Inflammatory macrophage treated with lipopolysaccharide for 1 hour (primary cell): ENCODE data around the gene A1BG.
"Not testable (repeated sequence)": the region's sequence is repeated elsewhere in the genome, so short reads cannot be mapped to it uniquely, and the experiment has no call there.

ENCODE experiments used
- DNase-seq, 2 donors: peaks; one replicate each; pipeline ENCODE4 v3.0.0-alpha.2; 2020 to 2022

Gene A1BG

DNA sequence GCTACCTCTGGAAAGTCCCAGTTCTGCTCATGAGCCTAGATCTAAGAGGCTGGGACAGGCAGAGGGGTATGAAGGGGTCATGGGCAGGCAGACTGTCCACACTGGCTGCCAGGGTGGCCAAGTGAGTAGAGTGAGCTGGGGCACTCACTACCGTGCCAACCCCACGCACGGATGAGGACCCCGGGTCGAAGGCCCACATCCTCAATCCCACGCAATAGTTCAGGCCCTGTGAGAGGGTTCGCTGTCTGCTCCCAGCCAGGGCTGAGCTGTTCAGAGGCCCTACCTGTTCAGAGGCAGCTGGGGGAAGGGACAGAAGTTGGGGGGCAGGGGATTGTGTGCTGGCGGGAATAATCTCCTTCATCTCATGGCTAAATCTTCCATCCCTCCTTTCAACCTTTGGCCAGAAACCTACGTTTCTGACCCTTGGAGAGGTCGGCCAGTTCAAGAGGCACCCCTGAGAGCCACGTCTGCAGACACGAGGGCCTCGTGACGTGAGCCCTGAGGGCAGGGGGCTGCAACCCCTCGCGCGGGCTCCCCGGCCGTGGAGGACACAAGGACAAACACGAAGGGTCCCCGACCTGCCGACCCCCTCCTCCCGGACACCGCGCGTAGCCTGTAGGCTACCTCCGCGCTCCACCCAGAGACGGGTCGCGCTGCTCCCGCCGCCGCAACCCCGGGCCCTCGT, 32.7 kb upstream of the A1BG start:
- DNase-seq = no peak

DNA sequence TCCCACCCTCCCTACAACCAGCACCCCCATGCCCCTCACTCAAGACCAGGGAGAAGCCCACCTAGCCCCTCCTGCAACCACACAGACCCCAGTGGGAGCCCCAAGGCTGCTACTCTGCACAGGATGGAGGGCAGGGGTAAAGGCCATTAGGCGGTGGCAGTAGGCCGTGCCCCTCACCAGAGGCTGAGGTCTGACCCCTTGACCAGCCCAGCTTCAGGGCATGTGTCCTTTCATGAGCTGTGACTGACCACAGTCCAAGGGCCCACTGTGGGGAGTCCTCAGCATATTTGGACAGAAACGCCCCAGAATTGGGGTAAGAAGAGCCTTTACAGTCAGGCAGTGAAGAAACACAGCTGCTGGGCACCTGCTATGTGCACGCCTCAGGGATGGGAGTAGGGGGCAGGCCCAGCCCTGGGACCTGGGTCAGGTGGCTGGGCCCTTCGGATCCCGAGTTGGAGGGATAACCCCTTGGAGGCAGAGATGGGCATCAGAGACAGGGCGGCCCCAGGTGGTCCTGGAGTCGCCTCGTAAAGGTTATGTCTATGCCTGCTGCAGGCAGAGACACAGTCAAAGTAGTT, 32.1 kb upstream of the A1BG start:
- DNase-seq = no peak

DNA sequence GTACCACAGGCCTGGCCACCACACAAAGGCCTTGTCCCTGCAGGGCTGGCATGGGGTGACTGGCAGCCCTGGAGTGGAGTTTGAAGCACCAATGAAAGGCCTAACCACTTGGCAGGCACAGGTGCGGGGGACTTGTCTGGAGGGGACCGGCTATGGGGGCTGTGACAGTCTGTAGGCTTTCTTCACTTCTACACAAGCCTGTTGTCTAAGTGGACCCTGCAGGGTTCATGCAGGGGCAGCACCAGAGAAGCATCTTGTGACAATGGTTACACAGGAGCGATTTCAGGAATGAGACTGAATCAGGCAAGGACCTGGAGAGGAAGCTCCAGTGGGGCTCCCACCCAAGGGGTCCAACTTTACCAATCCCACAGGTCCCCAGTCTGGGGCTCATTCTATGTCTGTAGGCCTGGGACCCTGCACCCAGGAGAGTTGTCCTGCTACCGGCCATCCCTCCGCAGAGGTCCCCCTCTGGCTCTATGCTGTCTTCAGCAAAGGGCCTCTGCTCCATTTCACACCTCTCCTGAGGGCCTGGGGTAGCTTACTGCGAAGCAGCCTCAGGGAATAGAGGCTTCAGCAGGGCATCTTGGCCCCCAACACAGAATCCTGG, 29.8 kb upstream of the A1BG start:
- DNase-seq = no peak

DNA sequence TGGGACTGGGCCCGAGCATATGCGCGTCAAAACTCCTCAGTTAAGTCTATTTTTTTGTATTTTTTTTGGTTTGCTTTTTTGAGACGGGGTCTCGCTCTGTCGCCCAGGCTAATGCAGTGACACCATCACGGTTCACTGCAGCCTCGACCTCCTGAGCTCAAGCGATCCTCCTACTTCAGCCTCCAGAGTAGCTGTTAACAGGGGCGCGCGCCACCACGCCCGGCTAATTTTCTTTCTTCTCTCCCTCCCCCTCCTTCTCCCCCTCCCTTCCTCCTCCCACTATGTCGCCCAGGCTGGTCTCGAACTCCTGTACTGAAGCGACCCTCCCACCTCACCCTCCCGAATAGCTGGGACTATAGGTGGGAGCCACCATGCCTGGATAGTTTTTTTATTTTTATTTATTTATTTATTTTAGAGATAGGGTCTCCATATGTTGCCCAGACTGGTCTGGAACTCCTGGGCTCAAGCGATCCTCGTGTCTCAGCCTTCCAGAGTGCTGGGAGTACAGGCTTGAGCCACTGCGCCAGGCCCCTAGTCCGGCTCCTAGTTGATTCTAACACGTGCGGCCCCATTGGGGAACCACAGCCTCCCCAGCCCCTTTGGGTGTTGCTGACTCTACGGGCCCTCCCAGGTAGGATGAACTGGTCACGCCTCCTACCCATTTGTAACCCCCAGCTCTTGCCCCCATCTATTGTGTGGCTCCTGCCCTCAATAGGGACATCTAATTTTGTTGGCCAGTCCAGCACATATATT, 28.3 kb upstream of the A1BG start:
- no peak for DNase-seq

DNA sequence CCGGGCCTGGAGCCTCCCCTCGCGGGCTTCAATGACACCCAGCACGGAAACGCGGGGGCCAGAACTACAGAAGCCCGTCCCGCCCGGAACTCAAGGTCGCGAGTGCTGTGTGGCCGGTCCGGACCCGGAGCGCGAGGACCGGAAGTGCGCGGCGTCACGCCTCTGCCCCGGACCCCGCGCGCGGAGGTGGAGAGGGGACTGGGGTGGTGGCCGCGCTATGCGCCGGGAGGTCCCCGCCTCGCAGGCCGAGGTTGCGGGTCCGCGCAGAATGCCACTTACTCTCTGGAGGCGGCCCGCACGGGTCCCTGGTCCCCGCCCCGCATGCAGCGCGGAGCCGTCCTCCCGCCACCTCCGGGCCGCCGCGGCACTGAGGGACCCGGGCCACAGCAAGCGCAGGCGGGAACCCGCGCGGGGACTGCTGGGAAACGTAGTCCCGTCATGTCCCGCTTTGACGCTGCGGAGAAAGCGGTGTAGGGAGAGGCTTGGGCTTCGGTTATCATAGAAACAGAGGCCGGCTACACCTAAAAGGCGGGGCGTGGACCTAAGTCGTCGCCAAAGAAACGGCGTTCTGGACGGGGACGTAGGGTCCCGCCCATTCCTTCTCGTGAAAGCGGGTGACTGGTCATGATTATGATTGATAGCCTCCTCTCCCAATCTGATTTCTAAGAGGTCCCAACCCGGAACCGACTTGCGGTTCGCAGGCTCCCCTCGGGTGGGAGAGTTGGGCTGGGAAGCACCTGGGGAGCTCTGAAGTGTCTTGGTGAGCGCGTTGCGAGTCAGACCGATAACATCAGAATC, 27.6 kb upstream of the A1BG start, which contains the start of gene ZNF837:
Gene ZNF837, minus strand, starts transcription at position 369 of the 798 bp plus-strand sequence. CDS start 11,698 bp downstream, outside the sequence.
- peak; percentile 100 for DNase-seq

DNA sequence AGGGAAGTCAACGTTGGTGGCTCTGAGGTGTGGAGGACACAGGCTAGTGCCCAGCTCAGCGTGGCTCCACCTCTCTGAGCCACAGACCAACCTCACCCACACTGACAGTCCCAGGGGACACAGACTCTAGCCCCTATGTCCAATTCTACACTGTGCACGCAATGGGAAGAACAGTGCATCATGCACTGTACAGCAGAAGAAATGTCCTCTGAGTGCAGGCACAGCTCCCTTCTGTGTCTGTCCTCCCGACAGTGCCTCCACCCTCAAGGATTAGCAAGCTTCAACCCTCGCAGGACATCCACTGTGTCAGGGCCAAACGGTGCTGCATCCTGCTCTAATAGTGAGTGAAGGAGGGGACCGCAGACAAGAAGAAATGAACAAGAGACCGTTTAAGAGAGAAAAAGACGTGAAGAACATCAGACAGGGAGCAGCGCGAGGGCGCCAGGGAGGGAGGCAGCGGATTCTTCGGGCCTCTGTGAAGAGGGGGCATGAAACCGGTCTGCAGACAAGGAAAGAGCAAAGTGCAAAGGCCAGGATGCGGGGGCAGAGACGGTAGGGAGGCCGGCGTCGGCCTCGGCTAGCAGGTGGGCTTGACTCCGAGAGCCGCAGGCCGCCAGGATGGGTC, 26.9 kb upstream of the A1BG start:
- DNase-seq = no peak

DNA sequence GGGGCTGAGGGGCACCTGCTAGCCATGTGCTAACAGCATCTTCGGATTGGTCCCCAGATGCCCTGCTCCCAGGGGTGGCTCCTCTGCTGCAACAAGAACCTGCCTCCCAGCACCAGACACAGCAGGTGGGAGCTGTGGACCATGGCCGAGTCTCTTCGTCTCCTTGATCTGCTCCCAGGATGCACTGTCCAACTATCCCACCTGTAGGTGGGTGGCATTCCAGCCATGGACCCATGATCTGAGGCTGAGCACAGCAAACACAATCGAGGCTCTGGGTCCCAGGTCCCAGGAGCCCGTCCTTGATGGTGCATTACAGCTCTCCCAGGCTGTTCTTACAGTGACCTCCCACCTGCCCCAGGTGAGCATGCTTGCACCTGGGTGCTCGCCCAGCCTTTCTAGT, 26.0 kb upstream of the A1BG start:
- DNase-seq = no peak

DNA sequence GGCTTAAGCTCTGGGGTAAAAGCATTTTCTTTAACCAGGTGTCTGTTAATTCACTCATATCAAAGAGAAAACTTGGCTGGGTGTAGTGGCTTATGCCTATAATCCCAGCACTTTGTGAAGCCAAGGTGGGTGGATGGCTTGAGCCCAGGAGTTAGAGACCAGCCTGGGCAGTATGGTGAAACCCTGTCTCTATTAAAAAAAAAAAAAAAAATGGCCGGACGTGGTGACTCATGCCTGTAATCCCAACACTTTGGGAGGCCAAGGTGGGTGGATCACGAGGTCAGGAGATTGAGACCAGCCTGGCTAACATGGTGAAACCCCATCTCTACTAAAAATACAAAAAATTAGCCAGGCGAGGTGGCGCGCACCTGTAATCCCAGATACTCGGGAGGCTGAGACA, 23.4 kb upstream of the A1BG start:
- not testable (repeated sequence) for DNase-seq

DNA sequence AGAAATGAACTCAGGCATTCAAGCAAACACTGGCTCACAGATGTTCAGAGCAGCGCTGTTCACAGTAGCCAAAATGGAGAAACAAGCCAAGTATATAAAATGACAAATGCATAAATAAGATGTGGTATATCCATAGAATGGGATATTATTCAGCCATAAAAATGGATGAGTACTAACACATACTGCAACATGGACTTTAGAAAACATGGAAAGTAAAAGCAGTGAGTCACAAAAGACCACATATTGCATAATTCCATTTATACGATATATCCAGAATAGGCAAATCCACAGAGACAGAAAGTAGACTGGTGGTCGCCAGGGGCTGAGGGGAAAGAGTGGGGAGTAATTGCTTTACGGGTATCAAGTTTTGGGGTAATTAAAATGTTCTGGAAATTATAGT, 20.9 kb upstream of the A1BG start:
- DNase-seq = peak; percentile 11 to 47

DNA sequence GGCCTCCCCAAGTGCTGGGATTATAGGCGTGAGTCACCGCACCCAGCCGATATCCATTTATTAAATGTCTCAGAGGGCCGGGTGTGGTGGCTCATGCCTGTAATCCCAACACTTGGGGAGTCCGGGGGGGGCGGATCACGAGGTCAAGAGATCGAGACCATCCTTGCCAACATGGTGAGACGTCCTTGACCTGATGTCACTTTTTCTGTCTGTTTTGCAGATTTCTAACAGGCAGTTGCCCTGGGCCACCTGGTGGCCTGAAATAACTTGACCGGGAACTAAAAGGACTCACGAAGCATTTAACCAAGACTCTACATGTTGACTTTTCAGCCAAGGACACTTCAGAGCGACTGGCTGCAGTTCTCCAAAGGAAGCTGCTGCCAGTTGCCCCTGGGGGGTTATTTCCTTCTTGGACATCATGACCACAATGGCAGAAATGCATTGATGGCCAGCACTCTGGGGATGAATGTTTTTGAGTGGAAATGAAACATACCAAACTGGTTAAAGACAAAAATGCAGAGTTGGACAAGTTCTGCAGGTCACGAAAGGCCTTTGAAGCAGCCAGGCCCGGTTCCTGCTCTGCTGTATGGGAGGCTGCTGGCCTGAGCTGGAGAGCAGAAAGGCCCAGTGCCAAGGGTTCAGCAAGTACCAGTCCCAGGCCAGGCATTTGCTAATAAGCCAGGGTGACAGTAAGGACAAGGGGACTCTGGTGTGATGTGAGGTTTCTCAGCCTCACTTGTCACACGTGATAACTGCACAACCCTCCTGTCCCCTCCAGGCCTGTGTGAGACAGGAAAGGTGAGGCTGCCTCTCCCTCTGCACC, 19.2 kb upstream of the A1BG start:
- DNase-seq = no peak

DNA sequence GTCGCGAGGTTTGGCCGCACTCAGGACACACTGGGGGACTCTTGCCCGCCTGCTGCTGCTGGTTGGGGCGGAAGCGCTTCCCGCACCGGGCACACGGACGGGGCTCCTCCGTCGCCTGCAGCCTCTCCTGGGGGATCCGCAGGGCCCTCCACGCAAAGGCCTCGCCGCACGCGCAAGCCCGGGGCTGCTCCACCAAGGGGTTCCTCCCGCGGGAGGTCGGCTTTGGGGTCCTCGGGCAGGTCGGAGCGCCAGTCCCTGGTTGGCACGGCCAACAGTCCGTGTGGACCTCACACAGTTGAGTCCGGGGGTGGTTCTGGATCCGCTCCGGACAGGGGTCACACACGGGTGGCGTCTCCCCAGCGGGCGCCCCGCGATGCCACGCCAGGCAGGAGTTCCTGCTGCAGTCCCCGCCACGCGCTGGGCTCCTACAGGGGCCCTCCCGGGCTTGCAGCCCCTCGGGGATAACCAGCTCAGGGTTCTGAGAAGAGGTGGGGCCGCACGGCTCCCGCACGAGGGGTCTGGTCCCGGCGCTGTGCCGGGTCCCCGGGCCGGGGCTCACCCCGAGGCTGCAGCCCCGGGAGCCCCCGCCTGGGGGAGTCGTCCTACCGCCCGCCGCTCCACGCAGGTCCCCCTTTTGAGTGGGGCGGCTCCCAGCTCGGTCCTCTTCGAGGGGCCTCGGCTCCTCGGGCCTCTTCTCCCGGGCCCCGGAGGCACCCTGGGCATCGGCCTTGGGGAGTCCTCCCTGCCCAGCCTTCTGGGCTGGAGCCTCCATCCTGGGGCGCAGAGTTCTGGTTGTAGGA, 15.5 kb upstream of the A1BG start:
- DNase-seq = no peak

DNA sequence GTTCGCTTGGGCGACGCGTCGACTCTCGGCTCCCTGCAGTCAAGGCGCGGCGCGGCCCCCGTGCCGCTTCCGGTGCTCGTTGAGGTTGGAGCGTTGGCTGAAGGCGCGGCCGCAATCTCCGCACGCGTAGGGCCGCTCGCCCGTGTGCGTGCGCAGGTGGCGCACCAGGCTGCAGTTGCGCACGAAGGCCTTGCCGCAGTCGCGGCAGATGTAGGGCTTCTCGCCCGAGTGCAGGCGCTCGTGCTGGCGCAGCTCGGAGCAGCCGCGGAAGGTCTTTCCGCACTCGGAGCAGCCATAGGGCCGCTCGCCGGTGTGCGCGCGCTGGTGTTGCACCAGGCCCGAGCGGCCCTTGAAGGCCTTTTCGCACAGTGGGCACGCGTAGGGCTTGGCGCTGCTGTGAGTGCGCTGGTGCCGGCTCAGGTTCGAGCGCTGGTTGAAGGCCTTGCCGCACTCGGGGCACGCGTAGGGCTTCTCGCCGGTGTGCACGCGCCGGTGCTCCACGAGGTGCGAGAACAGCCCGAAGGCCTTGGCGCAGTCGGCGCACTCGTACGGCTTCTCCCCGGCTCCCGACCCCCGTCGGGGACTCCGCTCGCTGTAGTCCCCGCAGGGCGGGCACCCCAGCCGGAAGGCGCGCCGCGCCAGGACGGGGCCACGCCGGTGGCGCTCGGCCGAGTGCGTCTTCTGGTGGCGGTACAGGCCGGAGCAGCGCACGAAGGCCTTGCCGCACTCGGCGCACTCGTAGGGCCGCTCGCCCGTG, 14.6 kb upstream of the A1BG start:
- no peak for DNase-seq

DNA sequence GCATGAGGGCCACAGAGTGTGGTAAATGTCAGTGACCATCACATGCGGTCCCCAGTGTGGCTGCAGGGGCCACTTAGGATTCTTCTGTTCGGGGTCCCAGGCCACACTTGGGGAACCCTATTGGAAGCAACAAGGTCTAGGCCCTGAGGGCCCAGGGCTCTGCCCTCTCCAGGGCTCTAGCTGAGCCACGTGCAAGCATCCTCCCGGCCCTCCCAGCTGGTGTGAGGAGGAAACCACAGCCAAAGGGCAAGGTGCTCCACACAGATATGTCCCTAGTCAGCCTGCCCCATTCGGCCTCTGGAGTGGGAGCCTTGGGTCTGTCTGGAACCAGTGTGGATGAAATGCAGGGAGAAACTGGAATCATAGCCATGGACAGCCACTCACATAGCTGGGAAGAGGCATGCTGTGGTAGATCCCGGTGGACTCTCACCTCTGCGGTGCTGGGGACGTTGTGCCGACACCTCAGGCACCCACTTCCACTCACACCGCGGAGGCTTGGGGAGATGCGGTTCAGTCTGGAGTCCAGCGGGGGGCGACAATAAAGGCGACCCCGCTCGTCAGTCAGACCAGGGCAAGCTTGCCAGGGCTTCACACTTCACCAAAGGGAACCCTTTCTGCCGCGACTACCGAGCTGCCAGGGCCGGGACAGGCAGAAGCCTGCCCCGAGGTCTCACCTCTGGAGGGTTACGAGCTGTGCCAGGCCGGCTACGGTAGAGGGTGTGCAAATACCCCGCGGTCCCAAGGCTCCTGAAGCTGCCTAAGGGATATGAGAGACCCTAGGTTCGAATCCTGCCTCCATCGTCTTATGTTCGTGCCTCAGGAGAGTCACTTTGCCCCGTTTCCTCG, 13.5 kb upstream of the A1BG start:
- no peak for DNase-seq

DNA sequence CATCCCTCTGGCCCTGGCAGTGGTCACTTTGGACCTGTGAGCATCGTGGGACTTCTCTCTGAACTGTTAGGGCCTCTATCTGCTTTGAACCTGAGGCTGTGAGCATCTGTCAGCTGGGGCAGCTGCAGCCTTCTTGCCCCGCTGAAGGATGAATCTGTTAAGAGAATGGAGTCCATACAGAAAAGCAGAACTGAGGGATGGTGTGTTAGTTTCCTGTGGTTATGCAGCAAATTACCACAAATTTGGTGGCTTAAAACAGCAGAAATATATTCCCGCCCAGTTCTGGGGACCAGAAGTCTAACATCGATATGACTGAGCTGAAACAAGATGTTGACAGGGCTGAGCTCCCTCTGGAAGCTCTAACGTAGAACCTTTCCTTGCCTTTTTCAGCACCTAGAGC, 10.9 kb upstream of the A1BG start:
- DNase-seq = peak in 1 of 2 donors; percentile 23

DNA sequence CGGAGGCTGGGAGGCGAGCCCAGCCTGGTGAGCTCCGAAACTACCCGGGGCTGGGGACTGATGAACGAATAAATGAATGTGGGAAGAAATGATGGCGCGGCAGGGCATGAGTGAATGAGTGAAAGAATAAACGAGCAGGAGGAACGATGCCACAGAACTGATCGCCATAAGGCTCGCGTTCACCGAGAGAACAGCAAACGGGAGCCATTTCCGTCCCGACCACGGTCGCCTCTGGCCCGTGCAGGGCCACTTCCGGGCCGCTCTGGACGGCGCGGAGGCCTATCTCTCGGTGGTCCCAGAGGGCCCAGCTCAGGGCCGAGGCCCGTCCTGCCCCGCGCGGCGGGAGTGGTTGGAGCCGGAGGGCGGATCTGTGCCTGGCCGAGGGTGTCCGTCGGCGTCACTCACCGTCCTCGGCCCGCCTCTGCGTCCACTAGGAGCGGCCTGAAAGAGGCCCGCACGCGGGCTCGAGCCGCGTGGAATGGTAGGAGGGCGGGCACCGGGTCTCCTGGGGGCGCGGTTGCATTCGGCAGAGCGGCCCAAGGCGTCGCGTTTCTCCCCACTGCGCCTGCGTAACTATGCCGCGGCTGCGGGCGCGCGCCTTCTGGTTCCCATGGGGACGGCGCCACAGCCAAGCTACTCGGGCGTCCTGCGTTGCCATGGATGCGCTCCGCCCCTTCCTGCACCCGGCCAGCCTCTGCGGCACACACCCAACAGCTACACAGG, 9.1 kb upstream of the A1BG start, which contains the start of gene ZNF497:
Gene ZNF497, minus strand, starts transcription at position 480 of the 723 bp plus-strand sequence. CDS start 5,116 bp downstream, outside the sequence.
- DNase-seq = peak; percentile 92 to 96

DNA sequence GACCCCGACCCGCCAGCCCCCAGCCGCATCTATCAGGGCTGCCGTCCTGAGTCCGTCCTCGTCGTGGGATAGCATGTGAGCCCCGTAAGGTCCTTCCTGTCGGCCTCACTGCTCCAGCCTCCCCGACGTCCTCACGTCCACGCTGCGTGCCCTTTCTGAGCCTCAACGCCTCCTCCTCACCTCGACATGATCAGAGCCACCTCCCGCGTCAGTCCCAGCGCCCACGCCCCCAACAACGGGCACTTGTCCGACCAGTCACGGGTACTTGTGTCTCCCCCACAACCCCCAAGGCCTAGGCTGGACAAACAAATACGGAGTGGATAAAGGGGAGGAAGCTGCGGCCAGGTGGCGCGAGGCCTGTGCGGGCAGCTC, 8.6 kb upstream of the A1BG start:
- DNase-seq = peak; percentile 21 to 38

DNA sequence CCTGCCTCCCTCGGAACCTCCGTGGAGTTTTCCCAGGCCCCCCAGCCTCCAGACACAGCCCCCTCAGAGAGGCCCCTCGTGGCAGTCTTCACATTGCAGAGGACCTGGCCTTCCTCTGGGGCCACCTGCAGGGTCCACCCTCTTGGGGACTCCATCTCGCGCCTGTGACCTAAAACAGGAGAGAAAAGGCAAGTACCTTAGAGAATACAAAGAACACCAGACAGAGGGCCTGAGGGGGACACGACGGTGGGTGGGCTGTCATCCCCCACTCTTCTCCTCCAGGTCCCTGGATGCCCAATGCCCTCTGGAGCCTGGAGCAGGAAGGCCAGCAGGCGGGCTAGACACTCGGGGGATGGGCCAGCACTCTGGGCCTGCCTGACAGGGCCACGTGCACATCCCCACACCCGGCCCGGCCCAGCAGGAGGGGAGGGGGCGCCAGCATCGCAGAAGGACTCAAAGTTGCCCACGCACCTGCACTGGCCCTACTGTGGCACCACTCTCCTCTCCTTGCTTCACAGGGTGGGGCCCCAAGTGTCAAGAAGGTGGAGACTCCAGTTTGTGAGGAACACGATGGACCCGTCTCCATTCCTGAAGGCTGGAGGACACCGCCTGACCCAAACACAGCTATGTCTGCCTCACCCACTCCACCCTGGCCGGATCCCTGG, 4.3 kb upstream of the A1BG start:
- DNase-seq = no peak
